Transverse colon (tissue), 4 donors: Measurements from ENCODE around the gene PAK1.

Experiments
- POLR2A ChIP-seq: fragments of 450-650 bp; IDR thresholded peaks from one replicate; pipeline ENCODE4 v1.6.1; 2016; ENCODE audit warnings: antibody characterized with exemption, mild to moderate bottlenecking, moderate library complexity
- POLR2AphosphoS5 ChIP-seq, 3 donors: sonication (generic); formaldehyde crosslinking; IDR thresholded peaks; one replicate each; pipeline ENCODE4 v1.6.1; 2016; ENCODE audit warnings: antibody characterized with exemption in 3 of 3
- TF ChIP-seq, protein P1 (sequence below), 5 experiments: fragments of 200-600 bp in 3 of 5; fragments of 450-650 bp in 2 of 5; sonication (generic) in 3 of 5; IDR thresholded peaks; 1 replicate in 2 of 5; 2 replicates in 3 of 5; pipeline ENCODE4 v1.5.1; 2016 to 2017; ENCODE audit warnings: antibody characterized with exemption in 5 of 5, inconsistent platforms in 3 of 5, mild to moderate bottlenecking in 2 of 5, moderate library complexity in 1 of 5

DNA sequence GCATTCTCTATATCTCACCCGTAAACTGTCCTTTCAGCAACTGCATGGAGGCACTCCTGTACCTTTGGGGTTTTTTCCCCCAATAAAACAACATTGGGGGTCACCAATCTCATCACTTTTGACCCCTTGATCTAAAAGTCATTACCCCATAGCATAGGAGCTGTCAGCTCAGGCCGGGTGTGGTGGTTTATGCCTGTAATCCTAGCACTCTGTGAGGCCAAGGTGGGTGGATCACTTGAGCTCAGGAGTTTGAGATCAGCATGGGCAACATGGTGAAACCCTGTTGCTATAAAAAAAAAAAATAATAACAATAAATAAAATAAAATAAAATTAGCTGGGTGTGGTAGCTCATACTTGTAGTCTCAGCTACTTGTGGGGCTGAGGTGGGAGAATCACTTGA lies 155.3 kb downstream of the PAK1 start:
- TF ChIP-seq POLR2A (no peak), POLR2AphosphoS5 (IDR thresholded peaks at IDR 0.05) (no peak)
- TF ChIP-seq, protein P1, sequence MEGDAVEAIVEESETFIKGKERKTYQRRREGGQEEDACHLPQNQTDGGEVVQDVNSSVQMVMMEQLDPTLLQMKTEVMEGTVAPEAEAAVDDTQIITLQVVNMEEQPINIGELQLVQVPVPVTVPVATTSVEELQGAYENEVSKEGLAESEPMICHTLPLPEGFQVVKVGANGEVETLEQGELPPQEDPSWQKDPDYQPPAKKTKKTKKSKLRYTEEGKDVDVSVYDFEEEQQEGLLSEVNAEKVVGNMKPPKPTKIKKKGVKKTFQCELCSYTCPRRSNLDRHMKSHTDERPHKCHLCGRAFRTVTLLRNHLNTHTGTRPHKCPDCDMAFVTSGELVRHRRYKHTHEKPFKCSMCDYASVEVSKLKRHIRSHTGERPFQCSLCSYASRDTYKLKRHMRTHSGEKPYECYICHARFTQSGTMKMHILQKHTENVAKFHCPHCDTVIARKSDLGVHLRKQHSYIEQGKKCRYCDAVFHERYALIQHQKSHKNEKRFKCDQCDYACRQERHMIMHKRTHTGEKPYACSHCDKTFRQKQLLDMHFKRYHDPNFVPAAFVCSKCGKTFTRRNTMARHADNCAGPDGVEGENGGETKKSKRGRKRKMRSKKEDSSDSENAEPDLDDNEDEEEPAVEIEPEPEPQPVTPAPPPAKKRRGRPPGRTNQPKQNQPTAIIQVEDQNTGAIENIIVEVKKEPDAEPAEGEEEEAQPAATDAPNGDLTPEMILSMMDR (IDR thresholded peaks at IDR 0.05): no peak
